GM19397 (cell line): Measurements from ENCODE around the gene PODNL1.
"Not testable (repeated sequence)": the region's sequence is repeated elsewhere in the genome, so short reads cannot be mapped to it uniquely, and the experiment has no call there.

Experiments used
- ATAC-seq: cut with Tn5 transposase; IDR thresholded peaks from one replicate; pipeline ENCODE4 v1.9.1; 2021; ENCODE audit warnings: mild to moderate bottlenecking, moderate library complexity; ENCODE audit not compliant: unreplicated experiment

Gene PODNL1

GRCh38 chr19:13974073-13974472 is 35.9 kb upstream of the PODNL1 start:
- no peak for ATAC-seq

- not testable (repeated sequence) for ATAC-seq
Observed at GRCh38 chr19:13973479-13973878, 35.3 kb upstream of the PODNL1 start.

GRCh38 chr19:13972368-13973155 is 34.3 kb upstream of the PODNL1 start:
- ATAC-seq: no peak

GRCh38 chr19:13971868-13972267 is 33.7 kb upstream of the PODNL1 start:
- ATAC-seq: not testable (repeated sequence)

GRCh38 chr19:13969897-13970296 is 31.7 kb upstream of the PODNL1 start:
- no peak for ATAC-seq

- ATAC-seq: no peak
Observed at GRCh38 chr19:13968999-13969398, 30.8 kb upstream of the PODNL1 start.

GRCh38 chr19:13968383-13968935 is 30.2 kb upstream of the PODNL1 start:
- no peak for ATAC-seq

- not testable (repeated sequence) for ATAC-seq
Observed at GRCh38 chr19:13967206-13967605, 29.0 kb upstream of the PODNL1 start.

GRCh38 chr19:13966684-13967128 is 28.5 kb upstream of the PODNL1 start:
- no peak for ATAC-seq

GRCh38 chr19:13965926-13966683 is 27.9 kb upstream of the PODNL1 start:
- ATAC-seq: no peak

- ATAC-seq: no peak
Observed at GRCh38 chr19:13965377-13965896, 27.2 kb upstream of the PODNL1 start.

GRCh38 chr19:13964776-13965175 is 26.6 kb upstream of the PODNL1 start:
- no peak for ATAC-seq

GRCh38 chr19:13963603-13964105 is 25.4 kb upstream of the PODNL1 start:
- no peak for ATAC-seq

- ATAC-seq: no peak
Observed at GRCh38 chr19:13962699-13963602, 24.7 kb upstream of the PODNL1 start.

- ATAC-seq: no peak
Observed at GRCh38 chr19:13961826-13962698, 23.8 kb upstream of the PODNL1 start.

GRCh38 chr19:13960863-13961784 is 22.9 kb upstream of the PODNL1 start:
- no peak for ATAC-seq

- ATAC-seq: no peak
Observed at GRCh38 chr19:13959962-13960862, 22.0 kb upstream of the PODNL1 start.
